ENCODE data around the gene MDH2.

GRCh38 chr7:76023002-76023401, 24.9 kb upstream of the MDH2 start:
- TF ChIP-seq CTCF (IDR thresholded peaks at IDR 0.05) (no peak), POLR2A (IDR thresholded peaks at IDR 0.05) (no peak)

Measured in esophagus squamous epithelium (tissue), 4 donors.